Measurements from ENCODE around the gene KTN1.

Gene KTN1

GRCh38 chr14:55579724-55580469 is at the start of gene KTN1:
Gene KTN1, plus strand, starts transcription at chr14:55580207. Its CDS starts 31,842 bp downstream, at chr14:55612049.
- peak; percentile 88 for DNase-seq

GRCh38 chr14:55530464-55530863 is 49.5 kb upstream of the KTN1 start:
- DNase-seq, result no peak

DNA sequence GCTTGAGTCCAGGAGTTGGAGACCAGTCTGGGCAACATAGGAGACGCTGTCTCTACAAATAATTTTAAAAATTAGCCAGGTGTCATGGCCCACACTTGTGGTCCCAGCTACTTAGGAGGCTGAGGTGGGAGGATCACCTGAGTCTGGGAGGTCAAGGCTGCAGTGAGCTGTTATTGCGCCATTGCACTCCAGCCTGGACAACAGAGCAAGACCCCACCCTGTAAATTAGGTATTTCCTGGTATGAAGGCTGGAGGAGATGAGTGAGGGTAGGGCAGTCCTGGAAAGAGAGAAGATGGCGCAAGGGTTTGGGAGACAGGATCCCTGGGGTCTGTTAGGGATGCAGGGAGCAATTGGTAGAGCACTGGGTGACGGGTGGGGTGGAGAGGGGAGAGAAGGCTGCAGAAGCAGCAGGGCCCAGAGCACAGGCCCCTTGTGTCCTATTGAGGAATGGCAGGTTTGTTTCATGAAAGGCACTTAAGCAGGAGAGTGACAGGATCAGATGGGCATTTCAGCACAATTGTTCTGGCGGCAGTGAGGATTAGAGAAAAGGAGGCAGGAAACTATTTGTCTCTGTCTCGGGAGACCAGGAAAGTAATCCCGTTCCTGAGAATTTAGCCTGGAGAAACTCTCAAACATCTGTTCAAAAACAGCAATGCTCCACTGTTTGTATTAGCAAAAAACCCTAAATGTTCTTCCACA is 47.2 kb upstream of the KTN1 start:
- no peak for DNase-seq

- DNase-seq, result no peak
Measured at GRCh38 chr14:55533960-55534359, 46.0 kb upstream of the KTN1 start.

- no peak for DNase-seq
Measured at GRCh38 chr14:55535516-55536203, 44.3 kb upstream of the KTN1 start.

GRCh38 chr14:55536204-55536708 is 43.8 kb upstream of the KTN1 start:
- DNase-seq, result no peak

DNA sequence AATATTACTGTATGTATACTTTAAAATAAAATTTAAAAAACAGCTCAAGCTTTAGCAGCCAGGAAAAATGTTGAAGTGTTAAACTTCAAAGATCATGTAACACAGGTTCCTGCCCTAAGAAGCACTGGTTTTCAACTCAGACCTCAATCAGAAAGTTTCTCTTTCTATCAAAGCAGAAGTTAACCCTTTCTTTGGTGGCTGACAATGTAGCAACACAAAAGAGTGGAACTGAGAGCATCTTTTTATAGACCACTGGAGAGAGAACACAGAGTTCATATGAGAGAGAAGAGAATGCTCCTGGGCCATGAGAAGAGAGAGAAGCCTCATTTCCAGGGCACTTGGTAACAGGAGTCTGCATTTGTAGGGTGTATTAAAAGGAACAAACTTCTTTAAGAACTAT is 42.2 kb upstream of the KTN1 start:
- no peak for DNase-seq

DNA sequence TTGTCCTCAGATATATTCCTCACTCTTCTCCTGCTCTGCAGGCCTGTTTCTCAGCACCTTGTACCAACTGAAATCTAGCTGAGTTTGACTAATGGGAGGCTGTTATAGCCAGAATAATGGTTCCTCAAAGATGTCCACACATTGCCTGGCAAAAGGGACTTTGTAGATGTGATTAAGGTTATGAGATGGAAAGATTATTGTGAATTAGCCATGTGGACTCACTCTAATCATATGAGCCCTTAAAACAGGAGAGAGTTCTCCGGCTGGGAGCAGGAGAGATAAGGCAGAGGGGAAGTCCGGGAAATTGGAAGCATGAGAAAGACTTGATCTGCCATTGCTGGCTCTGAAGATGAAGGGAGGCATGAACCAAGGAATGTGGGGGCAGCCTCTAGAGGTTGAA is 40.0 kb upstream of the KTN1 start:
- no peak for DNase-seq

GRCh38 chr14:55540847-55541773 is 38.9 kb upstream of the KTN1 start:
- no peak for DNase-seq

DNA sequence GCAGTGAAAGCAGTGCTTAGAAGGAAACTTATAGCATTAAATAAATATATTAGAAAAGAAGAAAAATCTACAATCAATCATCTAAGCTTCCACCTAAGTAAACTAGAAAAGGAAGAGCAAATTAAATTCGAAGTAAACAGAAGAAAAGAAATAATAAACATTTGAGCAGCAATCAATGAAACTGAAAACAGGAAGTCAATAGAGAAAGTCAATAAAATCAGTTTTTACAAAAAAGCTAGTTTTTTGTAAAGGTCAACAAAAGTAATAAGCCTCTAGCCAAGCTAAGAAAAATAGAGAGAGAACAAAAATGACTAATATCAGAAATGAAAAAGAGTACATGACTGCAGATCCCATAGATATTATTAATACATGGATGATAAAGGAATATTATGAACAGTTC is 34.2 kb upstream of the KTN1 start:
- DNase-seq, result no peak

- no peak for DNase-seq
Measured at GRCh38 chr14:55546212-55546874, 33.7 kb upstream of the KTN1 start.

DNA sequence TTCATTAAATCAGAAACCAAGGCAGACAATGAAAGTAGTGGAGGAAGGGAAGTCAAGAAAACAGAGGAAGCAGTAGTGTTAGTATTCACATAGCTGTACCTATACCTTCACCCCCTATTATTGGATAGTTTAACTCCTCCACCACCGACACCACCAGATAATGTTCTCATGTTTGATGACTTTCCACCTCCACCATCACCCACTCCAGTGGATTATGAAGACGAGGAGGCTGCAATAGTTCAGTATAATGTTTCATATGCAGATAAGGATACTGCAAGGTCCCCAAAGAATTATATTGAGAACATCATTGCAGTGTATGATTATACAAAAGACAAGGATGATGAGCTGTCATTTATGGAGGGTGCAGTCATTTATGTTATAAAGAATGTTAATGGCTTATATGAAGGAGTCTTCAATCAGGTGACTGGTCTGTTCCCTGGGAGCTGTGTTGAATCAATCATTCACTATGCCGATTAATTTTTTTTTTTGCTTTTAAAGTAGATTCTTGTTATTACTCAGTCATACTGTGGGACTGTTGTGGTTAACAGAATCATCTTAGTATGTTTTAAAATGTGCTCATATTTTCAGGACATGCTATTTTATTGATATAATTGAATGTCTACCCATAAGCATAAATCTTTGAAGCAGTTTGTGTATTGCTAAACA is 32.2 kb upstream of the KTN1 start:
- no peak for DNase-seq

DNA sequence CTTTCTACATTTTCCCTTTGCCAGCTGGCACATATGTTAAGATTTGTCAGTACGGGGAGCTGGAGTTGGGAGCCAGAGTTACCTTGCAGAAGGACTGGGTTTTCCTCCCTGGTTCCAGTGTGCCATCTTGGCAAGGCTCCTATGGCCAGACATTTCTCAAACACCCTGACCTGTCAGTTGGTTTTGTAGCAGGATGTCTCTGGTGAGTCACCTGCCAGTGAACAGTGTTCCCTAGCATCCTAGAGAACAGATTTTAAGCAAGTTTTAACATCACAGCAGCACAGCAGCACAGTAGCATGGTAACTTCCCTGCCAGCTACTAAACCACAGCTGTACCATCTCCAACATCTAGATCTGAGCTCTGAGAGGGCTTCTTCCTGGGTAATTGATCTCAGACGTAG is 26.2 kb upstream of the KTN1 start:
- no peak for DNase-seq

- no peak for DNase-seq
Measured at GRCh38 chr14:55556929-55557623, 22.9 kb upstream of the KTN1 start.

GRCh38 chr14:55562135-55562534 is 17.9 kb upstream of the KTN1 start:
- no peak for DNase-seq

- DNase-seq, result no peak
Measured at GRCh38 chr14:55568618-55569017, 11.4 kb upstream of the KTN1 start.

DNA sequence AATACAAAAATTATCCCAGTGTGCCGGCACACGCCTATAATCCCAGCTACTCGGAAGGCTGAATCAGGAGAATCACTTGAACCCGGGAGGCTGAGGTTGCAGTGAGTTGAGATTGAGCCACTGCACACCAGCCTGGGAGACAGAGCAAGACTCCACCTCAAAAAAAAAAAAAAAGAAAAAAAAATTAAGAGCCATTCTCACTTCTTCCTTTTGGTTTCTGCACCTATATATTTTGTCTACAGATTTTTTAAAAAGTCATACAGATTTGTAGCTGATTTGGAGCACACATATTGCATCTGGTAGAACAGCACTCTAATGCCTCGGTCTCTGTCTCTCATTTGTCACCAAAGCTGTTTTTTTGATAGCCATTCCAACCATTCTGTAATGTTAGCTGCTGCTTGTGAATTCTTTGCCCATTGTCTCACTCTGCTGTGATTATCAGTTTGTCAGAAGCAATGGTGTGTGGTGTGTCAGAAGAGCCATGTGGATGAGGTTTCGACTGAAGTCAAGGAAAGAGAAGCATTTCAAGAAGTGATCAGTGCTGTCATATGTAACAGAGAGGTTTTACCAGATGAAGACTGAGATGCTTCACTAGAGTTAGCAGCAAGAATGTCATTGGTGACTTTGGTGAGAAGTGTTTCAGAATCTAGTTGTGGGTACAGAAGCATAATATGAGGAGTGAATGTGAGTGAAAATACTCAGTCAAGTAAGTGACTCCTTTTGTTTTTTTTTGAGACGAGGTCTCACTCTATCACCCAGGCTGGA is 8.7 kb upstream of the KTN1 start:
- no peak for DNase-seq

DNA sequence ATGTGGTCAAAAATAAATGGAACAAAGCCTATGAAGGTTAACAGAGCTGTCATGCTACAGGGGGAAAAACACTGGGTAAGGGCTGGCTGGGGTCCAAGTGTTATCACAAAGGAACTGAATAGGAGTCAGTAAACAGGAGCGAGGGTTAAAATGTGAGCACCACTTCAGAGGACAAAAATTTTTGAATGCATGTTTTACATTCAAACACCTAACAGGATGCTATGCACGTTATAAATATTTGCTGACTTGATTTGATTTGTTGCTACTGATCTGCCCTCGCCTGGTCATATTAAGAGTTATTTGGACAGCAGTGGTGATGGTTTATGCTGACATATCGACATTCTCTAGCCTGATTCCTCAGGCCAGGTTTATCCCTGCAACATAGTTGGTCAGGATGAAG is 7.4 kb upstream of the KTN1 start:
- no peak for DNase-seq

- DNase-seq, result no peak
Measured at GRCh38 chr14:55574988-55575387, 5.0 kb upstream of the KTN1 start.

DNA sequence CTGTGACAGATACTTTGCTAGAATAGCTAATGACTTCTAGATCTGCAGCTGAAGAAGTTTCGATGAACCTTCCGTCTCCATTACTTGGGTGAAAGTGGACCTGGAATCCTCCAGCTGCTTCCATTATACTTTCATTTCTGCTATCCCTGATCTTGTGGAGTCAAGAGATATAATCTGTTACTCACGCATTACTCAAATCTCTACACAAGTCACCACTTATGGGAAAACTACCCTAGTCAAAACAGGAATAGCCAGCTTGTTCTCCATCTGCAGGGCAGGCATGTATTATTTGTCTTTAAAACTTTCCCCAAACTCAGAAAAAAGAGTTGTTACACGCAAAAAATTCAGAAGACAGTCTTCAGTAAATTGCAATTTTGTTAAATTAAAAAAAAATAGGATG is 2.8 kb upstream of the KTN1 start:
- DNase-seq, result no peak

Measured in stimulated activated CD4-positive, alpha-beta T cell treated with anti-CD3 and anti-CD28 coated beads, Interleukin-4, amount 100 ng/mL, for 1 hour (primary cell).